Femur (tissue), 1 donor: ENCODE measurements around the gene SUMO4.
A peak's percentile ranks its signal among the peaks of the same experiment; 100 is the strongest.

ENCODE experiments used
- DNase-seq: peaks from one replicate; pipeline ENCODE4 v3.0.0-alpha.2; 2017

Gene SUMO4

DNA sequence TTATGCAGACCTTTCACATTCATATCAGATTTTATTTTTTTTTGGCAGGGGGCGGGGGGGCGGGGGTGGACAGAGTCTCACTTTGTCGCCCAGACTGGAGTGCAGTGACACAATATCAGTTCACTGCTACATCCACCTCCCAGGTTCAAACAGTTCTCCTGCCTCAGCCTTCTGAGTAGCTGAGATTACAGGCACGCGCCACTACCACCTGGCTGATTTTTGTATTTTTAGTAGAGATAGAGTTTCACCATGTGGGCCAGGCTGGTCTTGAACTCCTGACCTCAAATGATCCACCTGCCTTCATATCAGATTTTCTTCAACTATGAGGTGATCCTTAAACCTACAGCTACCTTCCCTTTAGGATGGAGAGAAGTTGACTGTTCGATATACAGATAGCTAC lies 8.0 kb upstream of the SUMO4 start:
- no peak for DNase-seq

- DNase-seq = no peak
Observed at GRCh38 chr6:149392535-149392934, 7.5 kb upstream of the SUMO4 start.

DNA sequence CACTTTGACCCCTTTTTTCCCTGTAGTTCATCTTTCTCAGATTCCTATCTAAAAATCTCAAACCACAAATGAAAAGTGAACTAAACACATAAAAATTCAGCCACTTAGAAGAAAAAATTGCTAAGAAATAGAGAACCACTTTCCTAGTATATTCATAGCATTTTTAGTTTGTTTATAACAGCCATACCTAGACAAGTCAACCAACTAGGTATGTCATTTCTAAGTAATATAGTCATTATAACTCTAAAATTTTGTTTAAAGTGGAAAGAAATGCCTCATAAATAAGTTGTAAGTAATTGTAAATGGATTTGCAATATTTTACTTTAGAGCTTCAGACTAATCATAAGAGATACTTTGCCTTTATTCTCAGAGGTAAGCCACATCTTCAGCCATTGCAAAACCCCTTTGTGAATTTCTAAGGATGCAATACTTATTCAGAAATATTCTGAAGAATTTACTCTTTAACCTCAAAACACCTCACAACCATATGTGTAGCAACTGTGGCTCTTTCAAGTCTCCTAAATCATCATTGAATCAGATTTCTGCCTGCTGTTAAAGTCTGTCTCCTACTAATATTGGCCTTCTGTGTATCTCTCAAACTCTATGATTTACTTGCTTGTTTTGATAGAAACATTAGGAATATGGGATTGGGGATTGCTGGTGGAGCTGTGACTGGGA lies 6.9 kb upstream of the SUMO4 start:
- DNase-seq = no peak

- DNase-seq = no peak
Observed at GRCh38 chr6:149395185-149395584, 4.9 kb upstream of the SUMO4 start.

DNA sequence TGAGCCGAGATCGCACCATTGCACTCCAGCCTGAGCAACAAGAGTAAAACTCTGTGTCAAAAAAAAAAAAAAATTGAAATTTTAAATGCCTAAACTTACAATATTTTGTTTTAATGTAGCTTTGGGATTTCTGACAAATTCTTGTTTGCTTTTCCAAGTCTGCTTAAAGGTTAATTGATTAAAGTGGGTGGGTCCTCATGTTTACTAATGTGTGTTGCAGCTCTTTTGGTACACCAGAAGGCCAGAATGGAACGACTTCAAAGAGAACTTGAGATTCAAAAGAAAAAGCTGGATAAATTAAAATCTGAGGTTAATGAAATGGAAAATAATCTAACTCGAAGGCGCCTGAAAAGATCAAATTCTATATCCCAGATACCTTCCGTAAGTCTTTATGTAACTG lies 2.7 kb upstream of the SUMO4 start:
- DNase-seq = no peak

GRCh38 chr6:149403534-149403933 lies 3.5 kb downstream of the SUMO4 start:
- no peak for DNase-seq

GRCh38 chr6:149405823-149406765 lies 6.0 kb downstream of the SUMO4 start:
- no peak for DNase-seq

- DNase-seq = no peak
Observed at GRCh38 chr6:149409617-149410016, 9.6 kb downstream of the SUMO4 start.

DNA sequence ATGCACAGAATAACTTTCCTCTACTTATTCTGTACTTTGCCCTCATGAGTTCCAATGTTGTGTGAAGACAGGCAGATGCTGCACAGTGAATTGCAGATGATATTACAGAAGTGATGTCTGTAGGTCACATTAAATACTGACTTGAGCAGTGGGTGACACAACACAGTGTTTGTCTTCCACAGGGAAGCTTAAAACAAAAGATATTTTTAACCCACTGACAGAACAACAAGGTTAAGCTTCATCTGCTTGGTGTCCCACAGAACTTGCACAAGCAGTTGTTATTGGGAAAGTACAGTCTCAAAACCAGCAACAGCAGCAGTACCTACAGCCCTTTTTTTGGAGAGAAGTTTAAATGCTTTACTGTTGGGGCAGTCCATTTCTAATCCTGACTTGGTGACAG lies 10.5 kb downstream of the SUMO4 start:
- no peak for DNase-seq

GRCh38 chr6:149414009-149414408 lies 13.9 kb downstream of the SUMO4 start:
- no peak for DNase-seq

GRCh38 chr6:149414821-149415220 lies 14.8 kb downstream of the SUMO4 start:
- DNase-seq = no peak

DNA sequence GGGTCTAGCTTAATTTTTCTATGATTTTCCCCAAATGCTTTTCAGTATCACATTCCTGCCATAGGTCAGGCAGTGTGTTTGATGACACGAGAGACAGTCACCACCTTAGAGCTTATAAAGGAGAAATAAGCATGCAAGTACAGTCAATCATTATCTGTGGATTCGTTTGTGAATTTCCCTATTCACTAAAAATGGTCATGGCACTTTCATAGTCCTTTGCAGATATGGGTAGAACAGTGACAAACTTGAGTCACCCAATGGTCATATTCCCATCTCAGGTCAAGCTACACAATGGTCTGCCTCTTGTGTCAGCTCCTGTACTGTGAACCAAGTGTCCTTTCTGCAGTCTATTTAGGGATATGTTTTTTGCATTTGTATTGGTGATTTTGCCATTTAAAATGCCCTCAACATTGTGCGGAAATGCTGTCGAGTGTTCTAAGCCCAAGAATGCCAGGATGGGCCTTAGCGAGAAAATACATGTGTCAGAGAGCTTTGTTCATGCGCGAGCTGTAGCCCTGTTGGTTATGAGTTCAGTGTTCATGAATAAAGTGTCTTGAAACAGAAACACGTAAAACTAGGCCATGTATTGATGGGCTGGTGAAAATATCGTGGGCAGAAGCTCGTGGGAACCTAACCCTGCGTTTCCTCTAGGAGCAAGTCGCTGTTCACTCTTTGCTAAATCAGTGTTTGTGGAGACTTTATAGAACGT lies 19.8 kb downstream of the SUMO4 start:
- DNase-seq = no peak

- no peak for DNase-seq
Observed at GRCh38 chr6:149421132-149421531, 21.1 kb downstream of the SUMO4 start.

GRCh38 chr6:149422581-149422980 lies 22.5 kb downstream of the SUMO4 start:
- no peak for DNase-seq

DNA sequence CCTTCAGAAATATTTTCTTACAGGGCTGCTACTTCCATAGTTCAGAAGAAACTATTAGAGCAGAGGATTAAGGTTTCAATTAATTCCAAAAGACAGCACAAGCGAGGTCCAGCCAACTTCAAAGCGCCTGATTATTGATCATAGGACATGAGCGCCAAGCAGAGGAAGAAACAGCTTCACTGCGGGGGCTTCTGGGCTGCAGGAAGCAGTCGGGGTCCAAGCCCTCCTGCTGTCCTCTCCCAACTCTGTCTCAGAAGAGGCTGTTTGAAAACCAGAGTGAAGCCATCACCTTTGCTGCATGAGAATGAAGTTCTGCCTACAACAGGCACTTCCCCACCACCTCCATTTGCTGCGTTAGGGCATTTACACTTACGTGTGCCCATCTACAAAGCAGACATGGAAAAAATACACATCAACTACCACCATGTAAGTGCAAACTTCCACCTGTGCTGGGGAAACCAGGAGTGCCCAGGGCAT lies 23.9 kb downstream of the SUMO4 start:
- no peak for DNase-seq

GRCh38 chr6:149425224-149425623 lies 25.2 kb downstream of the SUMO4 start:
- DNase-seq = no peak

DNA sequence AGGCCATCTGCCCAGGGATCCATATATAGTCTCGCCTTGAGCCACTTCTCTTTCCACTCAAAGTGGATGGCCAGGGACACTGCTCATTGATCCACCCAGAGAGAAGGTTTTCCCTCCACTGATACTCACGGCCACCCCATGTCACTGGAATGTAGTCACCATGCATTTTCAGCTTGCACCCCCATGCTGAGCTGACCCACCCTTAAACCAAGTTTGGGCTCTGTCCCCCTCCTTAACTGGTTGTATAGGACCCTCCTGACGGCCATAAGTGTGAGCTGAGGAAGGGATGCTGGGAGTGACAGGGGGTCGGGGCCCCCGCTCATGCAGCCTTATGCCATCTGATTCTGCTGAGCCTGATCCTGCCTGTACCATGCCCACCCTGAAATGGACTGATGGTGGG lies 25.7 kb downstream of the SUMO4 start:
- DNase-seq = no peak

- no peak for DNase-seq
Observed at GRCh38 chr6:149428606-149429005, 28.5 kb downstream of the SUMO4 start.

- DNase-seq = no peak
Observed at GRCh38 chr6:149429427-149430360, 29.6 kb downstream of the SUMO4 start.

- DNase-seq = peak; percentile 92
Observed at GRCh38 chr6:149431905-149432775, 32.1 kb downstream of the SUMO4 start.

DNA sequence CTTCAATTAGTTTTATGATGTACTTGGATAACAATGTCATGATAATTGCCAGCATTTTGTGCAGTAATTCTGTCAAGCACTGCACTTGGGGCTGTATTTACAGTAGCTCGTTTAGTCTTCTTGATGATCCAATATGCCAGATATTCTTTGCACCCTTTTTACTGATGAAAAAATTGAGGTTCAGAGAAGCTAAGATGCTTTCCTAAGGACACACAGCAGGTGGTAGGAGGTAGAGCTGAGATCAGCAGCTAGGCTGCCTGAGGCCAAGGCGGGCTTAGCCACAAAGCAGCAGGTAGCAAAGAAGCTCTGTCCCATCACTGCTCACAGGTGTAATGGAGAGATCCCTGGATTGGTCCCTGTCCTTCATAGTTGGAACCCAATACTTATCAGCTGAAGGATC lies 33.3 kb downstream of the SUMO4 start:
- DNase-seq = no peak
